Measurements from ENCODE around the gene RTEL1. TPM values are rescaled to one million over a fixed set of nuclear protein-coding genes. Genes with fewer than 3 reads are reported as not detected.

Gene RTEL1
- total and polyA plus RNA-seq, 3 donors from 2014 or later: 34.2 to 84.6 (median 56.8) TPM

DNA sequence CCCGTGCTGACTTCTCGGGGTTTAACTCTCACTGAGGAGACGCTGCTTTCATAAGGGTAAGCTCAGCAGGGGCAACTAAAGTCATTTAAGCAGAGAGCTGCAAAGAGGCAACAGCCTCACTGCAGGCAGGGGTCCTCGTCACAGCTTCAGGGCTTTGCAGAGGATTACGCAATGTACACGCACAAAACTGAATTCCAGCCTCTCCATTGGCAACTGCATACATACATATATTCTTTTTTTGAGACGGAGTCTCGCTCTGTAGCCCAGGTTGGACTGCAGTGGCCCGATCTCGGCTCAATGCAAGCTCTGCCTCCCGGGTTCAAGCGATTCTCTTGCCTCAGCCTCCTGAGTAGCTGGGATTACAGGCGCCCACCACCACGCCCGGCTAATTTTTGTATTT, 33.6 kb upstream of the RTEL1 start:
- Histone ChIP-seq H3K9me3 (no peaks in the 10 kb centered on the region), H3K36me3 (ENCODE audit: low read depth, missing control alignments) (no peaks in the 10 kb centered on the region), H3K27ac (no peak overlapping the region), H3K4me1 (peaks cover 20% of the 10 kb centered on the region), H3K27me3 (no peaks in the 10 kb centered on the region), H3K4me3 (no peak overlapping the region)
- TF ChIP-seq POLR2A (IDR thresholded peaks at IDR 0.05): no peak
- TF ChIP-seq, protein P1, sequence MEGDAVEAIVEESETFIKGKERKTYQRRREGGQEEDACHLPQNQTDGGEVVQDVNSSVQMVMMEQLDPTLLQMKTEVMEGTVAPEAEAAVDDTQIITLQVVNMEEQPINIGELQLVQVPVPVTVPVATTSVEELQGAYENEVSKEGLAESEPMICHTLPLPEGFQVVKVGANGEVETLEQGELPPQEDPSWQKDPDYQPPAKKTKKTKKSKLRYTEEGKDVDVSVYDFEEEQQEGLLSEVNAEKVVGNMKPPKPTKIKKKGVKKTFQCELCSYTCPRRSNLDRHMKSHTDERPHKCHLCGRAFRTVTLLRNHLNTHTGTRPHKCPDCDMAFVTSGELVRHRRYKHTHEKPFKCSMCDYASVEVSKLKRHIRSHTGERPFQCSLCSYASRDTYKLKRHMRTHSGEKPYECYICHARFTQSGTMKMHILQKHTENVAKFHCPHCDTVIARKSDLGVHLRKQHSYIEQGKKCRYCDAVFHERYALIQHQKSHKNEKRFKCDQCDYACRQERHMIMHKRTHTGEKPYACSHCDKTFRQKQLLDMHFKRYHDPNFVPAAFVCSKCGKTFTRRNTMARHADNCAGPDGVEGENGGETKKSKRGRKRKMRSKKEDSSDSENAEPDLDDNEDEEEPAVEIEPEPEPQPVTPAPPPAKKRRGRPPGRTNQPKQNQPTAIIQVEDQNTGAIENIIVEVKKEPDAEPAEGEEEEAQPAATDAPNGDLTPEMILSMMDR (IDR thresholded peaks at IDR 0.05): no peak
- WGBS, 2 donors: 84 to 89% methylated on average over 15 of the region's 15 CpGs
- no peak for DNase-seq
- intact Hi-C loops (cut with DNase I; ENCODE audit: low total_unique reads): no loop called here

DNA sequence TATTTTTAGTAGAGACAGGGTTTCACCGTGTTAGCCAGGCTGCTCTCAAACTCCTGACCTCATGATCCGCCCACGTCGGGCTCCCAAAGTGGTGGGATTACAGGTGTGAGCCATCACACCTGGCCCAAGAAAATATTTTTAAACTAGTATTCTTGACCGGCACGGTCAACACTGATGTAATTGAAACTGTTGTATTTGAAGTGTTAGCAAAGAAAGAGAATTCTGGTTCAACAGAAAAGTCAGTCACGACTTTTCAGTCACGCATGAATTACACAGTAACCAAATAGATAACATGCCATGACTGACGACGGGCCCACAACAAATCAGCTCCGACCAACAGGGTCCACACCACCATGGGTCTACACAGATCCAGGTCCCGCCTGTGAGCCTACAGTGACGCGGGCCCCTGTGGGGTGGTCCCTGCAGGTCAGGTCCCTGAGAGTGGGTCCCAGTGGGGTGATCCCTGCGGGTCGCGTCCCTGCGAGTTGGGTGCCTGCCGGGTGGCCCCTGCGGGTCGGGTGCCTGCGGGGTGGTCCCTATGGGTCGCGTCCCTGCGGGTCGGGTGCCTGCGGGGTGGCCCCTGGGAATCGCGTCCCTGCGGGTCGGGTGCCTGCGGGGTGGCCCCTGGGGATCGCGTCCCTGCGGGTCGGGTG, 32.2 kb upstream of the RTEL1 start:
- no peak for TF ChIP-seq POLR2A (IDR thresholded peaks at IDR 0.05)
- TF ChIP-seq, protein P1 (IDR thresholded peaks at IDR 0.05): no peak
- H3K27ac ChIP-seq: peak overlapping the region; percentile 96 to 98
- intact Hi-C loops (cut with DNase I; ENCODE audit: low total_unique reads): no loop called here
- H3K27me3 ChIP-seq: no peaks in the 10 kb centered on the region
- H3K4me1 ChIP-seq: peaks cover 20% of the 10 kb centered on the region
- 12 to 25% methylated on average over 14 to 36 of the region's 36 CpGs for WGBS, 2 donors
- H3K36me3 ChIP-seq (ENCODE audit: low read depth, missing control alignments): no peaks in the 10 kb centered on the region
- H3K4me3 ChIP-seq: peak overlapping the region; percentile 87 to 94
- no peak for DNase-seq
- no peaks in the 10 kb centered on the region for H3K9me3 ChIP-seq

DNA sequence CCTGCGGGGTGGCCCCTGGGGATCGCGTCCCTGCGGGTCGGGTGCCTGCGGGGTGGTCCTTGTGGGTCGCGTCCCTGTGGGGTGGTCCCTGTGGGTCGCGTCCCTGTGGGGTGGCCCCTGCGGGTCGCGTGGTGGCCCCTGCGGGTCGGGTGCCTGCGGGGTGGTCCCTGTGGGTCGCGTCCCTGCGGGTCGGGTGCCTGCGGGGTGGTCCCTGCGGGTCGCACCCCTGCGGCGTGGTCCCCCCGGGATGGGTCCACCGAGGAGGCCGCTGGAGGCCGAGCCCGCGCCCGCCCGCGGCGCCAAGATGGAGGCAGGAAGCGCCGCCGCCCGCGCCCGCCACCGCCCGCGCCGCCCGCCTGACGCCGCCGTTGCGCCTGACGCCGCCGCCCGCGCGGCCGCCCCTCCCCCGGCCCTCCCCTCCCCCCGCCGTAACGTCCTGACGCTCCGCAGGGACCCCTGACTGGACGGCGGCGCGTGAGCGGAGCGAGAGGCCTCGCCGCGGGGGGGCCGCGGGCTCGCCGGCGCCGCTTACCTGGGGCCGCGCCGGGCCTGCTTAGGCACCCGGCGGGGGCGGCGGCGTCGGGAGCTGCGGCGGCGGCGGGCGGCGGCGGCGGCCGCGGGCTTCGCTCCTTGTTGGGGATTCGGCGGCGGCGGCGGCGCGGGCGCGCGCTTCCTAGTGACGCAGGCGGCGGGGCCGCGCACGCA, 31.5 kb upstream of the RTEL1 start, which contains the start of gene GMEB2:
Gene GMEB2 (minus strand): TSS at position 678 of the 705 bp plus-strand sequence. CDS start 7,704 bp downstream, outside the sequence.
- no peaks in the 10 kb centered on the region for H3K27me3 ChIP-seq
- H3K4me1 ChIP-seq: peaks cover 20% of the 10 kb centered on the region
- intact Hi-C loops (cut with DNase I; ENCODE audit: low total_unique reads): no loop called here
- H3K27ac ChIP-seq: peak within 1 kb of the TSS; percentile 96 to 98
- H3K36me3 ChIP-seq (ENCODE audit: low read depth, missing control alignments): no peaks in the 10 kb centered on the region
- WGBS, 2 donors: 1% methylated on average over 82 of the region's 114 CpGs; no CpG with 5 or more reads in 1 of the 2 donors
- H3K9me3 ChIP-seq: no peaks in the 10 kb centered on the region
- peak; percentile 76 for DNase-seq
- peak within 1 kb of the TSS; percentile 87 to 94 for H3K4me3 ChIP-seq
- TF ChIP-seq POLR2A (IDR thresholded peaks at IDR 0.05): no peak
- TF ChIP-seq, protein P1 (IDR thresholded peaks at IDR 0.05): no peak

DNA sequence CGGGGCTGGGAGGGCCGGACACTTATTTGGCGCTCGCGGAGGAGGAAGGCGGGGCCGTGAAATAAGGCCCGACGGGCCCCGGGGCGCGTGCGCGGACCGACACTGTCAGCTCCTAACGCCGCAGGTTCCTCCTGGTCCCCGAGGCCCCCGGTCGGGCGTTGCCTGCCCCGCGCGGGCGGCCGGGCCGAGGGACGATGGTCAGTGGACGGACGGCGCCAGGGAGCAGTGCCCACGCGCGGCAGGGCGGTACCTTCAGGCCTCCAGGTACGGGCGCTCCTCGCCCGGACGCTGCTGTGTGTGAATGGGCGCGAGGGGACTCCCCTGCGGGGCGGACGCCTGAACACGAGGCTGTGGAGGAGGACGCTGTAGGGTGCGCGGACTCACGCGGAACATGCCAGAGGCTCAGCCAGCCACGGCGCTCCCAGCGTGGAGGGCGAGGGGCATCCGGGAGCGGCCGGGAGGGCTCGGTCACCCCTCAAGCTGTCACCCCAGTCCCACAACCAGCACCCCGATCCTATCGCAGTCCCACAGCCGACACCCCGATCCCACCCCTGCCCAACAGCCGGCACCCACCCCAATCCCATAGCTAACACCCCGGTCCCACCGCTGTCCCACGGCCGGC, 30.9 kb upstream of the RTEL1 start:
- H3K9me3 ChIP-seq: no peaks in the 10 kb centered on the region
- H3K4me1 ChIP-seq: peaks cover 20% of the 10 kb centered on the region
- intact Hi-C loops (cut with DNase I; ENCODE audit: low total_unique reads): no loop called here
- H3K4me3 ChIP-seq: peak overlapping the region; percentile 70 to 87
- peak; percentile 95 for DNase-seq
- H3K27ac ChIP-seq: peak overlapping the region; percentile 66 to 98
- WGBS, 2 donors: 0 to 2% methylated on average over 15 to 45 of the region's 68 CpGs
- H3K27me3 ChIP-seq: no peaks in the 10 kb centered on the region
- peak; percentile 10 for TF ChIP-seq POLR2A (IDR thresholded peaks at IDR 0.05)
- TF ChIP-seq, protein P1 (IDR thresholded peaks at IDR 0.05): no peak
- no peaks in the 10 kb centered on the region for H3K36me3 ChIP-seq (ENCODE audit: low read depth, missing control alignments)

Data from testis (tissue), 3 donors.